OCI-LY1 (cell line): ENCODE measurements around the gene ZNF362.

ENCODE experiments used
- H2AFZ ChIP-seq: fragments of 200-600 bp; sonication (generic), shearing (Covaris generic); 2 replicates; pipeline ENCODE4 v1.6.0; 2014; ENCODE audit warnings: antibody characterized with exemption, mild to moderate bottlenecking, low read length
- H3F3A ChIP-seq: fragments of 200-600 bp; sonication (generic), shearing (Covaris generic); 2 replicates; pipeline ENCODE4 v1.6.0; 2014; ENCODE audit warnings: mild to moderate bottlenecking, antibody characterized with exemption, low read length, moderate library complexity; ENCODE audit not compliant: insufficient read depth
- H3K27ac ChIP-seq: fragments of 200-600 bp; sonication (generic); 2 replicates; pipeline ENCODE4 v1.5.1; 2014; ENCODE audit warnings: low read length, mixed run types, mild to moderate bottlenecking, low read depth; ENCODE audit not compliant: poor library complexity, severe bottlenecking
- H3K27me3 ChIP-seq: fragments of 200-600 bp; sonication (generic); 2 replicates; pipeline ENCODE4 v1.6.0; 2014; ENCODE audit warnings: antibody characterized with exemption, mild to moderate bottlenecking, low read length, moderate library complexity; ENCODE audit not compliant: insufficient read depth
- H3K36me3 ChIP-seq: fragments of 200-600 bp; sonication (generic); 2 replicates; pipeline ENCODE4 v1.6.1; 2014; ENCODE audit warnings: mild to moderate bottlenecking, antibody characterized with exemption, low read length, moderate library complexity, mixed read lengths; ENCODE audit not compliant: insufficient read depth
- H3K4me1 ChIP-seq: fragments of 200-600 bp; sonication (generic); 2 replicates; pipeline ENCODE4 v1.5.1; 2014; ENCODE audit warnings: mild to moderate bottlenecking, low read length, moderate library complexity; ENCODE audit not compliant: insufficient read depth, severe bottlenecking
- H3K4me2 ChIP-seq: fragments of 200-600 bp; sonication (generic), shearing (Covaris generic); 2 replicates; pipeline ENCODE4 v1.6.1; 2014; ENCODE audit warnings: low read length
- H3K4me3 ChIP-seq: fragments of 200-600 bp; sonication (generic); 2 replicates; pipeline ENCODE4 v1.5.1; 2014; ENCODE audit warnings: low read length, low read depth, mild to moderate bottlenecking, mixed read lengths; ENCODE audit not compliant: poor library complexity, severe bottlenecking
- H3K79me2 ChIP-seq: fragments of 200-600 bp; shearing (Covaris generic); 2 replicates; pipeline ENCODE4 v1.6.1; 2016; ENCODE audit warnings: mixed run types, low read length, mixed read lengths; ENCODE audit not compliant: insufficient read depth
- H3K9ac ChIP-seq: fragments of 200-600 bp; sonication (generic), shearing (Covaris generic); 2 replicates; pipeline ENCODE4 v1.6.1; 2014; ENCODE audit warnings: mild to moderate bottlenecking, low read length, mixed read lengths
- H3K9me2 ChIP-seq: fragments of 200-600 bp; sonication (generic), shearing (Covaris generic); 2 replicates; pipeline ENCODE4 v1.6.1; 2014; ENCODE audit warnings: low read depth, mild to moderate bottlenecking, low read length, mixed read lengths
- H3K9me3 ChIP-seq: fragments of 200-600 bp; shearing (Covaris generic); 2 replicates; pipeline ENCODE4 v1.6.1; 2014; ENCODE audit warnings: low read length, mixed read lengths
- H4K20me1 ChIP-seq: fragments of 200-600 bp; sonication (generic), shearing (Covaris generic); 2 replicates; pipeline ENCODE4 v1.6.0; 2016; ENCODE audit warnings: mild to moderate bottlenecking, low read length; ENCODE audit not compliant: insufficient read depth
- CTCF ChIP-seq: fragments of 200-600 bp; sonication (generic), shearing (Covaris generic); IDR thresholded peaks from 2 replicates; pipeline ENCODE4 v1.5.1; 2017; ENCODE audit warnings: mild to moderate bottlenecking, antibody characterized with exemption, low read length, moderate library complexity, mixed read lengths
- EZH2 ChIP-seq: fragments of 200-600 bp; sonication (generic), shearing (Covaris generic); IDR thresholded peaks from 2 replicates; pipeline ENCODE4 v1.8.0; 2017; ENCODE audit warnings: borderline replicate concordance, mixed run types, mild to moderate bottlenecking, antibody characterized with exemption, low read length, moderate library complexity, mixed read lengths

Gene ZNF362

GRCh38 chr1:33232716-33233115 is 23.6 kb upstream of the ZNF362 start:
- no peak overlapping the region for H3K4me2 ChIP-seq
- no peaks in the 10 kb centered on the region for H3K79me2 ChIP-seq
- H3K4me1 ChIP-seq, result no peaks in the 10 kb centered on the region
- H4K20me1 ChIP-seq, result no peaks in the 10 kb centered on the region
- no peaks in the 10 kb centered on the region for H3K9me2 ChIP-seq
- H3K9ac ChIP-seq, result no peak overlapping the region
- no peak overlapping the region for H3K4me3 ChIP-seq
- no peak overlapping the region for H2AFZ ChIP-seq
- H3K27me3 ChIP-seq, result peaks cover 10% of the 10 kb centered on the region; the same call in 1 of the 2 replicates
- H3F3A ChIP-seq, result no peaks in the 10 kb centered on the region
- TF ChIP-seq EZH2, result no peak
- TF ChIP-seq CTCF, result no peak
- no peaks in the 10 kb centered on the region for H3K36me3 ChIP-seq
- no peaks in the 10 kb centered on the region for H3K9me3 ChIP-seq
- no peak overlapping the region for H3K27ac ChIP-seq

GRCh38 chr1:33234131-33234530 is 22.2 kb upstream of the ZNF362 start:
- no peaks in the 10 kb centered on the region for H3K9me2 ChIP-seq
- no peaks in the 10 kb centered on the region for H3K36me3 ChIP-seq
- no peaks in the 10 kb centered on the region for H3F3A ChIP-seq
- H3K27me3 ChIP-seq, result peaks cover 10% of the 10 kb centered on the region; the same call in 1 of the 2 replicates
- no peaks in the 10 kb centered on the region for H3K79me2 ChIP-seq
- H3K4me1 ChIP-seq, result no peaks in the 10 kb centered on the region
- no peak overlapping the region for H3K9ac ChIP-seq
- no peak overlapping the region for H3K4me3 ChIP-seq
- H2AFZ ChIP-seq, result no peak overlapping the region
- H4K20me1 ChIP-seq, result no peaks in the 10 kb centered on the region
- H3K27ac ChIP-seq, result no peak overlapping the region
- no peak overlapping the region for H3K4me2 ChIP-seq
- no peaks in the 10 kb centered on the region for H3K9me3 ChIP-seq
- TF ChIP-seq CTCF, result no peak

GRCh38 chr1:33234588-33234990 is 21.7 kb upstream of the ZNF362 start:
- Histone ChIP-seq H3K9ac (no peak overlapping the region), H4K20me1 (no peaks in the 10 kb centered on the region), H3K4me3 (no peak overlapping the region), H3K9me2 (no peaks in the 10 kb centered on the region), H3K4me2 (no peak overlapping the region), H3K27me3 (peaks cover 10% of the 10 kb centered on the region; the same call in 1 of the 2 replicates), H2AFZ (no peak overlapping the region), H3K9me3 (no peaks in the 10 kb centered on the region), H3F3A (no peaks in the 10 kb centered on the region), H3K79me2 (no peaks in the 10 kb centered on the region), H3K36me3 (no peaks in the 10 kb centered on the region), H3K27ac (no peak overlapping the region), H3K4me1 (no peaks in the 10 kb centered on the region)
- TF ChIP-seq EZH2, result no peak
- TF ChIP-seq CTCF, result no peak
